ENCODE results near the gene MYL12A.

GRCh38 chr18:3273042-3273441 lies 25.4 kb downstream of the MYL12A start:
- no peak for TF ChIP-seq CTCF (IDR thresholded peaks at IDR 0.05)
- TF ChIP-seq POLR2A (IDR thresholded peaks at IDR 0.05), result no peak

All from body of pancreas (tissue), 4 donors.